ENCODE results near the gene GLT6D1. TPM values are rescaled to one million over a fixed set of nuclear protein-coding genes. Genes with fewer than 3 reads are reported as not detected.

Gene GLT6D1
- total and polyA plus RNA-seq, 2 of the 4 experiments (the other 2 are of a cell fraction), result not detected

DNA sequence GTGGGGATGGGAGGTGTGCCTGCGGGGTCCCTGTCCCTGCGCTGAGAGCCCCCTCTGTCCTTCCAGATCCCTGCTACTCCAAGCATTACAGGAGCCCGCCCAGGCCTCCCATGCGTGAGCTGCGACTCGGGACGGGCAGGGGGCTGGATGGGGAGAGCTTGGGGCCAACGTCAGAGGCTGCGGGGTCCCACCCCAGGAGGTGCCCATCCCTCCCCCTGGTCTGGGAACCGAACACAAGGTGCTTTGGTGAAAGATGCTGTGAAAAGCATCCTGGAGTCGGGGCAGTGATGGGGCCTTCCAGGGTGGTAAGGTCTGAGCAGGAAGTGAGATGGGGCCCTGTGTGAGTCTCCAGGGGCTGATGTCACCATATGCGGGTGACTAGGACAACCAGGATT lies 26.5 kb upstream of the GLT6D1 start:
- H2BK120ac ChIP-seq (ENCODE audit: low read depth, low read length), result no peak overlapping the region
- DNase-seq (no peak), ATAC-seq (ENCODE audit: low read depth) (no peak)
- no peak overlapping the region for H3K18ac ChIP-seq (ENCODE audit: low read depth, low read length)
- H3K4ac ChIP-seq (ENCODE audit: low read depth, low read length), result no peak overlapping the region
- H3K14ac ChIP-seq (replicated peaks; ENCODE audit: low read depth, low read length), result no peak overlapping the region
- peaks cover 3% of the 10 kb centered on the region; the same call in 1 of the 2 replicates for H3K9me3 ChIP-seq (ENCODE audit: control insufficient read depth, insufficient read depth, low read length)
- H2BK15ac ChIP-seq (ENCODE audit: low read depth, low read length), result no peak overlapping the region
- CTCF ChIA-PET, result no interaction called here
- no peaks in the 10 kb centered on the region for H3K4me1 ChIP-seq (ENCODE audit: control insufficient read depth, insufficient read depth, low read length)
- no peak overlapping the region for H2AK5ac ChIP-seq (ENCODE audit: low read depth, low read length)
- H4K91ac ChIP-seq (ENCODE audit: insufficient read depth, low read depth, low read length), result no peak overlapping the region
- no peak overlapping the region for H3K56ac ChIP-seq (ENCODE audit: extremely low read depth, insufficient read depth, low read length)
- no peaks in the 10 kb centered on the region for H3K9me1 ChIP-seq (ENCODE audit: insufficient read depth, low read length)
- dilution Hi-C loops (cut with HindIII; ENCODE audit: low sequenced_read_pairs, unreplicated experiment), result no loop called here
- in situ Hi-C loops (cut with MboI; ENCODE audit: low sequenced_read_pairs), result no loop called here
- no peak overlapping the region for H3K27ac ChIP-seq (ENCODE audit: insufficient read depth, low read length)
- H3K4me3 ChIP-seq (ENCODE audit: insufficient read depth, low read depth, low read length), result no peak overlapping the region
- H3K79me1 ChIP-seq (ENCODE audit: low read depth in 1 of 2, low read length in 2 of 2), result no peaks in the 10 kb centered on the region
- no peak overlapping the region for H2BK20ac ChIP-seq (ENCODE audit: low read depth, low read length)
- H3K9ac ChIP-seq (ENCODE audit: low read depth, low read length), result no peak overlapping the region
- no peak overlapping the region for H3K4me2 ChIP-seq (ENCODE audit: low read depth, low read length)
- POLR2A ChIA-PET (ENCODE audit: unreplicated experiment), result no interaction called here
- H4K8ac ChIP-seq (ENCODE audit: low read depth in 2 of 2, low read length in 2 of 2), result no peak overlapping the region
- H4K20me1 ChIP-seq (ENCODE audit: insufficient read depth, low read length), result no peaks in the 10 kb centered on the region
- no CpG with 5 or more reads among the region's 12 CpGs for WGBS, 2 experiments (ENCODE audit: extremely low coverage in 2 of 2, insufficient read length in 1 of 2)
- TF ChIP-seq RFX5 (IDR thresholded peaks at IDR 0.05; ENCODE audit: low read depth, low read length), result no peak
- TF ChIP-seq POLR2A (IDR thresholded peaks at IDR 0.05; ENCODE audit: low read depth, low read length), result no peak
- TF ChIP-seq CHD1 (IDR thresholded peaks at IDR 0.05; ENCODE audit: low read depth, low read length), result no peak
- TF ChIP-seq RAD21 (IDR thresholded peaks at IDR 0.05; ENCODE audit: low read length), result no peak
- no peak for TF ChIP-seq MAZ (IDR thresholded peaks at IDR 0.05; ENCODE audit: borderline replicate concordance, low read depth, low read length)
- TF ChIP-seq CEBPB (IDR thresholded peaks at IDR 0.05; ENCODE audit: low read depth, low read length), result no peak
- TF ChIP-seq, protein P1, sequence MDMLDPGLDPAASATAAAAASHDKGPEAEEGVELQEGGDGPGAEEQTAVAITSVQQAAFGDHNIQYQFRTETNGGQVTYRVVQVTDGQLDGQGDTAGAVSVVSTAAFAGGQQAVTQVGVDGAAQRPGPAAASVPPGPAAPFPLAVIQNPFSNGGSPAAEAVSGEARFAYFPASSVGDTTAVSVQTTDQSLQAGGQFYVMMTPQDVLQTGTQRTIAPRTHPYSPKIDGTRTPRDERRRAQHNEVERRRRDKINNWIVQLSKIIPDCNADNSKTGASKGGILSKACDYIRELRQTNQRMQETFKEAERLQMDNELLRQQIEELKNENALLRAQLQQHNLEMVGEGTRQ (IDR thresholded peaks at IDR 0.05; ENCODE audit: low read depth, low read length), result no peak
- no peak for TF ChIP-seq ELK1 (IDR thresholded peaks at IDR 0.05; ENCODE audit: borderline replicate concordance, low read depth, low read length)
- TF ChIP-seq SMC3 (IDR thresholded peaks at IDR 0.05; ENCODE audit: low read depth, low read length), result no peak
- no peak for TF ChIP-seq RCOR1 (IDR thresholded peaks at IDR 0.05; ENCODE audit: insufficient replicate concordance, low read length)
- TF ChIP-seq FOS (IDR thresholded peaks at IDR 0.05; ENCODE audit: low read depth, low read length), result no peak
- TF ChIP-seq, protein P2, sequence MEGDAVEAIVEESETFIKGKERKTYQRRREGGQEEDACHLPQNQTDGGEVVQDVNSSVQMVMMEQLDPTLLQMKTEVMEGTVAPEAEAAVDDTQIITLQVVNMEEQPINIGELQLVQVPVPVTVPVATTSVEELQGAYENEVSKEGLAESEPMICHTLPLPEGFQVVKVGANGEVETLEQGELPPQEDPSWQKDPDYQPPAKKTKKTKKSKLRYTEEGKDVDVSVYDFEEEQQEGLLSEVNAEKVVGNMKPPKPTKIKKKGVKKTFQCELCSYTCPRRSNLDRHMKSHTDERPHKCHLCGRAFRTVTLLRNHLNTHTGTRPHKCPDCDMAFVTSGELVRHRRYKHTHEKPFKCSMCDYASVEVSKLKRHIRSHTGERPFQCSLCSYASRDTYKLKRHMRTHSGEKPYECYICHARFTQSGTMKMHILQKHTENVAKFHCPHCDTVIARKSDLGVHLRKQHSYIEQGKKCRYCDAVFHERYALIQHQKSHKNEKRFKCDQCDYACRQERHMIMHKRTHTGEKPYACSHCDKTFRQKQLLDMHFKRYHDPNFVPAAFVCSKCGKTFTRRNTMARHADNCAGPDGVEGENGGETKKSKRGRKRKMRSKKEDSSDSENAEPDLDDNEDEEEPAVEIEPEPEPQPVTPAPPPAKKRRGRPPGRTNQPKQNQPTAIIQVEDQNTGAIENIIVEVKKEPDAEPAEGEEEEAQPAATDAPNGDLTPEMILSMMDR (conservative IDR thresholded peaks at IDR 0.05; ENCODE audit: low read depth, low read length), result no peak
- TF ChIP-seq BHLHE40 (IDR thresholded peaks at IDR 0.05; ENCODE audit: low read depth, low read length), result no peak
- TF ChIP-seq MAFK (IDR thresholded peaks at IDR 0.05; ENCODE audit: low read depth, low read length), result no peak
- TF ChIP-seq MXI1 (IDR thresholded peaks at IDR 0.05; ENCODE audit: borderline replicate concordance, low read depth, low read length), result no peak
- TF ChIP-seq NFE2L2 (IDR thresholded peaks at IDR 0.05; ENCODE audit: low read depth, low read length), result no peak
- H4K5ac ChIP-seq (ENCODE audit: low read depth, low read length), result no peak overlapping the region
- no peak overlapping the region for H2BK5ac ChIP-seq (ENCODE audit: low read depth, low read length, poor library complexity, severe bottlenecking)
- H2AK9ac ChIP-seq (replicated peaks; ENCODE audit: low read depth, low read length, poor library complexity), result no peak overlapping the region
- no peak overlapping the region for H3K23ac ChIP-seq (ENCODE audit: low read depth, low read length)
- no peaks in the 10 kb centered on the region for H3K36me3 ChIP-seq (ENCODE audit: control insufficient read depth, insufficient read depth, low read length)
- H3K27me3 ChIP-seq (ENCODE audit: control insufficient read depth, insufficient read depth, low read length), result no peaks in the 10 kb centered on the region
- intact Hi-C loops (cut with micrococcal nuclease), result no loop called here
- BruUV-seq (replicated peaks), result no TSS peak
- H2AFZ ChIP-seq (replicated peaks; ENCODE audit: low read length, poor library complexity), result no peak overlapping the region

Measured in IMR-90 (cell line).